GM12864 (cell line): ENCODE data around the gene SSR4.

Experiments used
- DNase-seq: peaks from one replicate; pipeline ENCODE4 v3.0.0-alpha.2; 2011; ENCODE audit warnings: low read depth
- H3K4me3 ChIP-seq: 2 replicates; pipeline ENCODE4 v1.5.1; 2011; ENCODE audit warnings: mild to moderate bottlenecking, low read depth, low read length, control low read depth
- CTCF ChIP-seq: IDR thresholded peaks from 2 replicates; pipeline ENCODE4 v1.5.1; 2011; ENCODE audit warnings: low read depth, mild to moderate bottlenecking, moderate library complexity, low read length, control low read depth, inconsistent platforms; ENCODE audit errors: missing control alignments

Gene SSR4

GRCh38 chrX:153802513-153803045, 8.1 kb downstream of the SSR4 start:
- DNase-seq = no peak
- no peak for TF ChIP-seq CTCF
- no peak overlapping the region for H3K4me3 ChIP-seq

- TF ChIP-seq CTCF = no peak
- no peak overlapping the region for H3K4me3 ChIP-seq
- DNase-seq = no peak
These were observed 9.0 kb downstream of the SSR4 start for GRCh38 chrX:153803211-153804099.

- TF ChIP-seq CTCF = no peak
- H3K4me3 ChIP-seq = no peak overlapping the region
- no peak for DNase-seq
These were observed 9.7 kb downstream of the SSR4 start for GRCh38 chrX:153804100-153804595.

GRCh38 chrX:153804621-153805020, 10.2 kb downstream of the SSR4 start:
- DNase-seq = no peak
- no peak for TF ChIP-seq CTCF

GRCh38 chrX:153805436-153805835, 11.0 kb downstream of the SSR4 start:
- TF ChIP-seq CTCF = no peak
- no peak for DNase-seq
- no peak overlapping the region for H3K4me3 ChIP-seq

More at GRCh38 chrX:153804621-153805020, 10.2 kb downstream of the SSR4 start:
- H3K4me3 ChIP-seq = no peak overlapping the region

GRCh38 chrX:153806999-153807575, 12.6 kb downstream of the SSR4 start:
- no peak for DNase-seq
- TF ChIP-seq CTCF = no peak
- no peak overlapping the region for H3K4me3 ChIP-seq
